Activated CD8-positive, alpha-beta T cell treated with anti-CD3 and anti-CD28 coated beads, Interleukin-2, amount 10 ng/mL, durations not matched to agents 7 days and 5 days (primary cell): Measurements from ENCODE around the gene CD83. TPM values are rescaled to one million over a fixed set of nuclear protein-coding genes. Genes with fewer than 3 reads are reported as not detected.

Experiments
- ATAC-seq: fragments of 150-1000 bp; cut with Tn5 transposase; one replicate; pipeline ENCODE4 v1.10.0; 2021; ENCODE audit warnings: moderate library complexity
- CTCF ChIA-PET: fragments of 350-600 bp; sonication (Branson Sonifier 250); formaldehyde crosslinking; loops from one replicate; lab custom pipeline; 2021; ENCODE audit warnings: antibody characterized with exemption; lab: Charles Lee
- POLR2A ChIA-PET: fragments of 350-600 bp; sonication (Branson Sonifier 250); formaldehyde crosslinking; loops from one replicate; lab custom pipeline; 2021; ENCODE audit warnings: antibody characterized with exemption; lab: Charles Lee
- DNase-seq: peaks from one replicate; pipeline ENCODE4 v3.0.0-alpha.2; 2020
- H3K27ac Mint-ChIP-seq: one replicate; pipeline ENCODE4 v1.8.0; 2021; ENCODE audit warnings: mild to moderate bottlenecking, mixed read lengths
- H3K27me3 Mint-ChIP-seq: one replicate; pipeline ENCODE4 v1.8.0; 2021; ENCODE audit warnings: low read depth, mixed read lengths
- H3K36me3 Mint-ChIP-seq: one replicate; pipeline ENCODE4 v1.8.0; 2021; ENCODE audit warnings: low read depth, mixed read lengths
- H3K4me1 Mint-ChIP-seq: one replicate; pipeline ENCODE4 v1.8.0; 2021; ENCODE audit warnings: low read depth, mixed read lengths
- H3K4me3 Mint-ChIP-seq: one replicate; pipeline ENCODE4 v1.8.0; 2021; ENCODE audit warnings: mild to moderate bottlenecking, mixed read lengths
- H3K9me3 Mint-ChIP-seq: one replicate; pipeline ENCODE4 v1.8.0; 2022; ENCODE audit warnings: mixed read lengths; ENCODE audit not compliant: insufficient read depth
- total RNA-seq, 2 experiments: library from RNA; stranded (reverse); gene quantifications; one replicate each; pipeline ENCODE4 v1.2.3, GENCODE V29; 2021

The CD83 gene
- total RNA-seq, 2 experiments from 2014 or later, result 10.0 to 10.1 TPM

DNA sequence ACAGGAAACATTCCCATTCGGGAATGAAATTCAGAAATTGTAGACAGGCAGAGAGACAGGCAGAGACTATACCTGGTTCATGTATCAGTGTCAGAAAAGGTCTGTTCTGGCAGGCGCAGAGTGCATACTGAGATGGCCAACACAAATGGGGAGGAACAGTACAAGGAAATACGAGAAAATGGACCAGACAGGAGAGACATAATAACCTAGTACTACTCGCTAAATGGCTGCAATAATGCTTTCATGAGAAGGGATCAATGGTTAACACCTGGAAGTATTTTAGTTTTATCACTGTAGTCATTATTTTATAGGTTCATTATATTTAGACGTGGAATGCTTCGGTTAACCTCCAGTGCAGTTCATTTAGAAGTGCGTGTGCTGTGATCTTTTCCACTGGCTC is 58.9 kb downstream of the CD83 start:
- peaks cover 3% of the 10 kb centered on the region for H3K36me3 Mint-ChIP-seq
- ChIA-PET CTCF (no interaction called here), POLR2A (no interaction called here)
- no peak overlapping the region for H3K4me3 Mint-ChIP-seq
- DNase-seq, result no peak
- H3K9me3 Mint-ChIP-seq, result peaks cover 8% of the 10 kb centered on the region
- peaks cover 5% of the 10 kb centered on the region for H3K27me3 Mint-ChIP-seq
- no peaks in the 10 kb centered on the region for H3K4me1 Mint-ChIP-seq
- no peak for ATAC-seq
- H3K27ac Mint-ChIP-seq, result no peak overlapping the region

DNA sequence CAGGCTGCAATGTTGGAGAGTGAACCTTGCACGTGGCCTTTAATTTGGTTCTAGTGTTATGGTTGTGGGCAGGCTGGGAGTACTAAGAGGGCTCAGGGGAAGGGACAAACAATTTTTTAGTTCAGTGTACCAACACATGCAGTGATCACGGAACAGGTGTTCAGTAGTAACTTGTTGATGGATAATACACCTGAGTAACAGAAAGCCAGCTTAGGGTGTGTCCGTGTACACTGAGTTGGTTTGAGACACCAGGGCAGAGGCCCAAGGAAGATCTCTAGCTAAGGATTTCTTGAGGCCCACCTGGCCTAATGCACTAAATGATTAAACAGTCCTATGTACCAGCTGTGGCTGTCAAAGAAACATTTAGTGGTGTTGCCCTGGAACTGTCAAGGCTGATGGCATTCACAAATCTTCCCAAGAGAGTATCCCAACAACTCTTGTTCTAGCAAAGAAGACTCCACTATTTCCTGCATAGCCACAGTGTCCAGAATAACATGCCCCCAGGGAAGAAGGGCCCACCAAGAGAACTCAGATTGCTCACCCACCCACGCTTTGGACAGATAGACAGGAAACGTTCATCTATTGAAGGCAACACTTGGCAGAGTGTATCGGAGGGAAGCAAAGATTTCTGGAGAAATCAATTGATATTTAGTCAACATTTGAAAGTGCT is 60.0 kb downstream of the CD83 start:
- Mint-ChIP-seq H3K36me3 (peaks cover 2% of the 10 kb centered on the region), H3K4me3 (no peak overlapping the region), H3K9me3 (peaks cover 4% of the 10 kb centered on the region), H3K4me1 (no peaks in the 10 kb centered on the region), H3K27me3 (peaks cover 5% of the 10 kb centered on the region), H3K27ac (no peak overlapping the region)
- ATAC-seq (no peak), DNase-seq (no peak)
- ChIA-PET CTCF (no interaction called here), POLR2A (no interaction called here)

DNA sequence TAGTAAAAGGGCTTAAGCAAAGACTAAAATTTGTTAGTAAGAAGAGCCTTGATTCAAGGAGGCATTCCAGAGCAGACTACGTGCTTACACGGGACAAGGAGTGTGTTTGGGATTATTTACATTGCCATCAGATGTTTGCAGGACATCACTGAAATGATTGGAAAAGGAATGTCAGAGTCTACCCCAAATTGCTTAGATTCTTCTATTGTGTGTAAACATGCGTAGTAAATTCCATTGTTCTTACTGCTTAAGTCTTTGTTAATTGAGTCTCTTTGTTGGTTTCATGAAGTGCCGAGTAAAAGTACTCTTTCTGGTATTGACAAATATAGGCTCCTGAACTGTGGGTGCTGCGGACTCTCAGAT is 60.5 kb downstream of the CD83 start:
- Mint-ChIP-seq H3K4me1 (no peaks in the 10 kb centered on the region), H3K9me3 (no peaks in the 10 kb centered on the region), H3K27me3 (peaks cover 5% of the 10 kb centered on the region), H3K36me3 (peaks cover 2% of the 10 kb centered on the region), H3K27ac (no peak overlapping the region), H3K4me3 (no peak overlapping the region)
- CTCF ChIA-PET, result no interaction called here
- POLR2A ChIA-PET, result no interaction called here
- ATAC-seq (no peak), DNase-seq (no peak)

- Mint-ChIP-seq H3K4me3 (no peak overlapping the region), H3K9me3 (no peaks in the 10 kb centered on the region), H3K36me3 (no peaks in the 10 kb centered on the region), H3K27ac (no peak overlapping the region), H3K4me1 (no peaks in the 10 kb centered on the region), H3K27me3 (peaks cover 2% of the 10 kb centered on the region)
- DNase-seq (no peak), ATAC-seq (no peak)
- CTCF ChIA-PET, result interaction anchor here (0.9 kb wide), 1 partner anchor 36 kb away, joined by 3 read pairs; no protein-coding TSS in a partner anchor
- POLR2A ChIA-PET, result no interaction called here
Observed at GRCh38 chr6:14180609-14181008, 63.0 kb downstream of the CD83 start.

- ATAC-seq, result no peak
- DNase-seq, result no peak
- H3K27me3 Mint-ChIP-seq, result no peaks in the 10 kb centered on the region
- POLR2A ChIA-PET, result no interaction called here
- no peak overlapping the region for H3K27ac Mint-ChIP-seq
- no peaks in the 10 kb centered on the region for H3K4me1 Mint-ChIP-seq
- H3K36me3 Mint-ChIP-seq, result no peaks in the 10 kb centered on the region
- no peaks in the 10 kb centered on the region for H3K9me3 Mint-ChIP-seq
- CTCF ChIA-PET, result no interaction called here
- no peak overlapping the region for H3K4me3 Mint-ChIP-seq
Observed at GRCh38 chr6:14182916-14183315, 65.3 kb downstream of the CD83 start.

Other genes with a start within 250 kb of the CD83 start
- not detected for gene RNF182, start 192.8 kb upstream of the CD83 start, total RNA-seq